ENCODE data around the gene TRMT61B. TPM values are rescaled to one million over a fixed set of nuclear protein-coding genes. Genes with fewer than 3 reads are reported as not detected.
A peak's percentile ranks its signal among the peaks of the same experiment; 100 is the strongest.

Gene TRMT61B
- total and polyA plus RNA-seq, 2 of the 4 experiments (the other 2 are of a cell fraction), result 5.7 to 6.6 TPM

GRCh38 chr2:28895189-28895893, 25.2 kb upstream of the TRMT61B start (continued):
- TF ChIP-seq BHLHE40 (IDR thresholded peaks at IDR 0.05; ENCODE audit: low read depth, low read length) (0 out of 2 replicates have a peak, but pooled peaks have one; percentile 3), SMC3 (IDR thresholded peaks at IDR 0.05; ENCODE audit: low read depth, low read length) (no peak)

- peak within 1 kb of the TSS; percentile 61 for H2BK5ac ChIP-seq (ENCODE audit: low read depth, low read length, poor library complexity, severe bottlenecking)
- peak within 1 kb of the TSS; percentile 78 for H3K9ac ChIP-seq (ENCODE audit: low read depth, low read length)
- 0 out of 2 replicates have a peak, but pooled peaks cover 2% of the 10 kb centered on the region for H3K9me1 ChIP-seq (ENCODE audit: insufficient read depth, low read length)
- no TSS peak for BruUV-seq (replicated peaks)
- no peak within 1 kb of the TSS for H2BK15ac ChIP-seq (ENCODE audit: low read depth, low read length)
- peak within 1 kb of the TSS; percentile 93 for H3K23ac ChIP-seq (ENCODE audit: low read depth, low read length)
- dilution Hi-C loops (cut with HindIII; ENCODE audit: low sequenced_read_pairs, unreplicated experiment), result no loop called here
- ChIA-PET CTCF (interaction anchor here (0.7 kb wide), 1 partner anchor 168 kb away, joined by 5 read pairs; no protein-coding TSS in a partner anchor), POLR2A (ENCODE audit: unreplicated experiment) (interaction anchor here (0.5 to 0.7 kb wide), 4 partner anchors 10 to 442 kb away, joined by 3 to 11 read pairs (median 8); no protein-coding TSS in a partner anchor)
- peak within 1 kb of the TSS; percentile 88 for H3K4me3 ChIP-seq (ENCODE audit: insufficient read depth, low read depth, low read length)
- 0 out of 2 replicates have a peak within 1 kb of the TSS, but pooled peaks have one; percentile 38 for H2BK120ac ChIP-seq (ENCODE audit: low read depth, low read length)
- peak within 1 kb of the TSS; percentile 90 for H2AFZ ChIP-seq (replicated peaks; ENCODE audit: low read length, poor library complexity)
- no peaks in the 10 kb centered on the region for H3K36me3 ChIP-seq (ENCODE audit: control insufficient read depth, insufficient read depth, low read length)
- DNase-seq, result peak; percentile 99
- H2AK5ac ChIP-seq (ENCODE audit: low read depth, low read length), result peak within 1 kb of the TSS; percentile 95
- 0% methylated on average over 59 of the region's 79 CpGs; no CpG with 5 or more reads in 1 of the 2 experiments for WGBS, 2 experiments (ENCODE audit: extremely low coverage in 2 of 2, insufficient read length in 1 of 2)
- intact Hi-C loops (cut with micrococcal nuclease), result loop anchor here (10.0 kb wide), 1 partner anchor 230 kb away; no protein-coding TSS in a partner anchor
- H3K4me1 ChIP-seq (ENCODE audit: control insufficient read depth, insufficient read depth, low read length), result peaks cover 2% of the 10 kb centered on the region; the same call in 1 of the 2 replicates
- peaks cover 0 to 27% of the 10 kb centered on the region in 2 experiments; a peak in 2 of 4 replicates for H3K79me1 ChIP-seq (ENCODE audit: low read depth in 1 of 2, low read length in 2 of 2)
- ATAC-seq (ENCODE audit: low read depth), result peak; percentile 97
- peak within 1 kb of the TSS; percentile 91 for H4K91ac ChIP-seq (ENCODE audit: insufficient read depth, low read depth, low read length)
- H4K20me1 ChIP-seq (ENCODE audit: insufficient read depth, low read length), result peaks cover 44% of the 10 kb centered on the region
- H3K18ac ChIP-seq (ENCODE audit: low read depth, low read length), result peak within 1 kb of the TSS; percentile 1; the same call in 1 of the 2 replicates
- H3K27me3 ChIP-seq (ENCODE audit: control insufficient read depth, insufficient read depth, low read length), result no peaks in the 10 kb centered on the region
- H3K27ac ChIP-seq (ENCODE audit: insufficient read depth, low read length), result peak within 1 kb of the TSS; percentile 88
- H3K56ac ChIP-seq (ENCODE audit: extremely low read depth, insufficient read depth, low read length), result peak within 1 kb of the TSS; percentile 70
- no peaks in the 10 kb centered on the region for H3K9me3 ChIP-seq (ENCODE audit: control insufficient read depth, insufficient read depth, low read length)
- peak within 1 kb of the TSS; percentile 73 to 94 for H4K8ac ChIP-seq (ENCODE audit: low read depth in 2 of 2, low read length in 2 of 2)
- H4K5ac ChIP-seq (ENCODE audit: low read depth, low read length), result peak within 1 kb of the TSS; percentile 71
- H3K4ac ChIP-seq (ENCODE audit: low read depth, low read length), result peak within 1 kb of the TSS; percentile 92
- H2AK9ac ChIP-seq (replicated peaks; ENCODE audit: low read depth, low read length, poor library complexity), result peak within 1 kb of the TSS; percentile 97
- H3K14ac ChIP-seq (replicated peaks; ENCODE audit: low read depth, low read length), result peak within 1 kb of the TSS; percentile 94
- peak within 1 kb of the TSS; percentile 95 for H3K4me2 ChIP-seq (ENCODE audit: low read depth, low read length)
- no peak within 1 kb of the TSS for H2BK20ac ChIP-seq (ENCODE audit: low read depth, low read length)
- in situ Hi-C loops (cut with MboI; ENCODE audit: low sequenced_read_pairs), result no loop called here
- TF ChIP-seq MXI1 (IDR thresholded peaks at IDR 0.05; ENCODE audit: borderline replicate concordance, low read depth, low read length) (peak; percentile 97), ELK1 (IDR thresholded peaks at IDR 0.05; ENCODE audit: borderline replicate concordance, low read depth, low read length) (no peak), POLR2A (IDR thresholded peaks at IDR 0.05; ENCODE audit: low read depth, low read length) (peak; percentile 85), SMC3 (IDR thresholded peaks at IDR 0.05; ENCODE audit: low read depth, low read length) (no peak), MAZ (IDR thresholded peaks at IDR 0.05; ENCODE audit: borderline replicate concordance, low read depth, low read length) (peak; percentile 99), USF2 (IDR thresholded peaks at IDR 0.05; ENCODE audit: low read depth, low read length) (peak; percentile 89)
These were observed 24.5 kb upstream of the TRMT61B start, which contains the start of gene WDR43 for GRCh38 chr2:28894470-28895188. Gene WDR43, plus strand, starts transcription at chr2:28894667. Its CDS starts 32 bp downstream, at chr2:28894699.
